Measurements from ENCODE around the gene TMEM74B.
"Not testable (repeated sequence)": the region's sequence is repeated elsewhere in the genome, so short reads cannot be mapped to it uniquely, and the experiment has no call there.

The TMEM74B gene

GRCh38 chr20:1155342-1155741, 29.4 kb downstream of the TMEM74B start:
- H3K36me3 ChIP-seq (ENCODE audit: control insufficient read depth, insufficient read depth, low read length): peaks cover 2% of the 10 kb centered on the region
- H3K4me3 ChIP-seq (replicated peaks; ENCODE audit: low read depth, low read length): no peak overlapping the region
- DNase-seq (ENCODE audit: extremely low read depth, insufficient read length): no peak
- no peak for TF ChIP-seq CTCF (IDR thresholded peaks at IDR 0.05; ENCODE audit: insufficient read depth, low read length, poor library complexity, severe bottlenecking)
- H3K27me3 ChIP-seq (replicated peaks; ENCODE audit: control insufficient read depth, insufficient read depth, low read length): no peaks in the 10 kb centered on the region

GRCh38 chr20:1154691-1155090, 30.1 kb downstream of the TMEM74B start:
- Histone ChIP-seq H3K27me3 (replicated peaks; ENCODE audit: control insufficient read depth, insufficient read depth, low read length) (no peaks in the 10 kb centered on the region), H3K4me3 (replicated peaks; ENCODE audit: low read depth, low read length) (no peak overlapping the region), H3K36me3 (ENCODE audit: control insufficient read depth, insufficient read depth, low read length) (peaks cover 3% of the 10 kb centered on the region)
- TF ChIP-seq CTCF (IDR thresholded peaks at IDR 0.05; ENCODE audit: insufficient read depth, low read length, poor library complexity, severe bottlenecking): no peak
- no peak for DNase-seq (ENCODE audit: extremely low read depth, insufficient read length)

- H3K27me3 ChIP-seq (replicated peaks; ENCODE audit: control insufficient read depth, insufficient read depth, low read length): no peaks in the 10 kb centered on the region
- H3K4me3 ChIP-seq (replicated peaks; ENCODE audit: low read depth, low read length): no peak overlapping the region
- peaks cover 2% of the 10 kb centered on the region for H3K36me3 ChIP-seq (ENCODE audit: control insufficient read depth, insufficient read depth, low read length)
- no peak for DNase-seq (ENCODE audit: extremely low read depth, insufficient read length)
- no peak for TF ChIP-seq CTCF (IDR thresholded peaks at IDR 0.05; ENCODE audit: insufficient read depth, low read length, poor library complexity, severe bottlenecking)
These were observed 30.6 kb downstream of the TMEM74B start for GRCh38 chr20:1154226-1154625.

GRCh38 chr20:1150968-1151367, 33.8 kb downstream of the TMEM74B start:
- H3K27me3 ChIP-seq (replicated peaks; ENCODE audit: control insufficient read depth, insufficient read depth, low read length): no peaks in the 10 kb centered on the region
- peaks cover 11% of the 10 kb centered on the region for H3K36me3 ChIP-seq (ENCODE audit: control insufficient read depth, insufficient read depth, low read length)
- TF ChIP-seq CTCF (IDR thresholded peaks at IDR 0.05; ENCODE audit: insufficient read depth, low read length, poor library complexity, severe bottlenecking): no peak
- no peak for DNase-seq (ENCODE audit: extremely low read depth, insufficient read length)
- no peak overlapping the region for H3K4me3 ChIP-seq (replicated peaks; ENCODE audit: low read depth, low read length)

- Histone ChIP-seq H3K27me3 (replicated peaks; ENCODE audit: control insufficient read depth, insufficient read depth, low read length) (no peaks in the 10 kb centered on the region), H3K4me3 (replicated peaks; ENCODE audit: low read depth, low read length) (no peak overlapping the region), H3K36me3 (ENCODE audit: control insufficient read depth, insufficient read depth, low read length) (peaks cover 11% of the 10 kb centered on the region)
- no peak for DNase-seq (ENCODE audit: extremely low read depth, insufficient read length)
- TF ChIP-seq CTCF (IDR thresholded peaks at IDR 0.05; ENCODE audit: insufficient read depth, low read length, poor library complexity, severe bottlenecking): no peak
These were observed 34.6 kb downstream of the TMEM74B start for GRCh38 chr20:1150218-1150617.

GRCh38 chr20:1149812-1150211, 35.0 kb downstream of the TMEM74B start:
- H3K4me3 ChIP-seq (replicated peaks; ENCODE audit: low read depth, low read length): not testable (repeated sequence)
- H3K36me3 ChIP-seq (ENCODE audit: control insufficient read depth, insufficient read depth, low read length): peaks cover 11% of the 10 kb centered on the region

More at GRCh38 chr20:1149812-1150211, 35.0 kb downstream of the TMEM74B start:
- H3K27me3 ChIP-seq (replicated peaks; ENCODE audit: control insufficient read depth, insufficient read depth, low read length); DNase-seq (ENCODE audit: extremely low read depth, insufficient read length): not testable (repeated sequence)

Data from GM06990 (cell line).